Tibial nerve (tissue), 4 donors: ENCODE measurements around the gene RGMB. TPM values are rescaled to one million over a fixed set of nuclear protein-coding genes. Genes with fewer than 3 reads are reported as not detected.

Experiments used
- DNase-seq, 2 donors: peaks; one replicate each; pipeline ENCODE4 v3.0.0-alpha.2; 2019; ENCODE audit warnings: low spot score in 2 of 2
- H3K27ac ChIP-seq, 4 donors: fragments of 200-600 bp; sonication (generic) in 3 of 4; one replicate each; pipeline ENCODE4 v1.5.1; 2017 to 2019; ENCODE audit warnings: mild to moderate bottlenecking in 1 of 4
- H3K27me3 ChIP-seq, 2 donors: fragments of 200-600 bp; sonication (generic) in 1 of 2; one replicate each; pipeline versions ENCODE4 v1.5.1 to v1.6.0; 2017 to 2019
- H3K36me3 ChIP-seq, 3 donors: fragments of 200-600 bp; sonication (generic); one replicate each; pipeline ENCODE4 v1.5.1; 2018 to 2019
- H3K4me1 ChIP-seq, 4 donors: fragments of 200-600 bp; sonication (generic) in 3 of 4; one replicate each; pipeline ENCODE4 v1.5.1; 2017 to 2019
- H3K4me3 ChIP-seq, 4 donors: fragments of 200-600 bp; sonication (generic) in 3 of 4; one replicate each; pipeline ENCODE4 v1.5.1; 2017 to 2019; ENCODE audit warnings: mild to moderate bottlenecking in 1 of 4, moderate library complexity in 1 of 4
- H3K9me3 ChIP-seq, 4 donors: fragments of 200-600 bp; sonication (generic) in 3 of 4; one replicate each; pipeline ENCODE4 v1.5.1; 2017 to 2019
- CTCF ChIP-seq, 5 experiments: fragments of 200-600 bp in 3 of 5; fragments of 450-650 bp in 2 of 5; sonication (generic) in 3 of 5; IDR thresholded peaks; one replicate each; pipeline ENCODE4 v1.5.1; 2016 to 2019; ENCODE audit warnings: antibody characterized with exemption in 5 of 5, mild to moderate bottlenecking in 3 of 5, moderate library complexity in 2 of 5
- EP300 ChIP-seq, 2 donors: sonication (generic); formaldehyde crosslinking; IDR thresholded peaks; one replicate each; pipeline ENCODE4 v1.6.1; 2017; ENCODE audit warnings: antibody characterized with exemption in 2 of 2, mild to moderate bottlenecking in 1 of 2
- POLR2A ChIP-seq, 2 donors: fragments of 450-650 bp; IDR thresholded peaks; one replicate each; pipeline ENCODE4 v1.6.1; 2017; ENCODE audit warnings: antibody characterized with exemption in 2 of 2, mild to moderate bottlenecking in 2 of 2, moderate library complexity in 2 of 2
- WGBS, 2 donors: methylation state at CpG; one replicate each; pipeline ENCODE4 v1.1.5; 2018; 5-methylcytosine and 5-hydroxymethylcytosine counted together
- total RNA-seq, 4 donors: library from RNA; depleted of rRNA; stranded (reverse); fragments of >200 nt; gene quantifications; one replicate each; pipeline ENCODE4 v1.1.0, GENCODE V29; 2016

Gene RGMB
- total RNA-seq, 4 donors from 2014 or later, result 31.8 to 43.1 (median 36.6) TPM

- 0% methylated on average over 16 of the region's 16 CpGs for WGBS, 2 donors
- DNase-seq, result no peak
- no peaks in the 10 kb centered on the region for H3K36me3 ChIP-seq
- H3K27me3 ChIP-seq, result no peaks in the 10 kb centered on the region
- no peak for TF ChIP-seq POLR2A (IDR thresholded peaks at IDR 0.05)
- TF ChIP-seq EP300 (IDR thresholded peaks at IDR 0.05), result peak in 1 of 2 donors; percentile 95
- TF ChIP-seq CTCF (IDR thresholded peaks at IDR 0.05), result no peak
- no peaks in the 10 kb centered on the region for H3K9me3 ChIP-seq
- H3K27ac ChIP-seq, result peak overlapping the region; percentile 65 to 97 (median 93)
- H3K4me3 ChIP-seq, result peak overlapping the region; percentile 20 to 92 (median 86)
- H3K4me1 ChIP-seq, result peaks cover 0 to 60% (median 24%) of the 10 kb centered on the region in 4 donors
Measured at GRCh38 chr5:98773214-98773463, 324 bp upstream of the RGMB start.

GRCh38 chr5:98774192-98775033, 950 bp downstream of the RGMB start:
- Histone ChIP-seq H3K4me3 (peak overlapping the region; percentile 72 to 92 (median 86)), H3K27ac (peak overlapping the region; percentile 83 to 97 (median 93)), H3K9me3 (no peaks in the 10 kb centered on the region), H3K4me1 (peaks cover 0 to 59% (median 29%) of the 10 kb centered on the region in 4 donors), H3K36me3 (no peaks in the 10 kb centered on the region), H3K27me3 (no peaks in the 10 kb centered on the region)
- TF ChIP-seq POLR2A (IDR thresholded peaks at IDR 0.05) (no peak), CTCF (IDR thresholded peaks at IDR 0.05) (peak in 1 of 5 experiments; percentile 7), EP300 (IDR thresholded peaks at IDR 0.05) (peak in 1 of 2 donors; percentile 51)
- 1 to 2% methylated on average over 54 to 57 of the region's 64 CpGs for WGBS, 2 donors
- peak in 1 of 2 donors; percentile 45 for DNase-seq

- H3K9me3 ChIP-seq, result no peaks in the 10 kb centered on the region
- TF ChIP-seq EP300 (IDR thresholded peaks at IDR 0.05) (no peak), CTCF (IDR thresholded peaks at IDR 0.05) (no peak), POLR2A (IDR thresholded peaks at IDR 0.05) (no peak)
- H3K27me3 ChIP-seq, result no peaks in the 10 kb centered on the region
- peaks cover 0 to 69% (median 33%) of the 10 kb centered on the region in 4 donors for H3K4me1 ChIP-seq
- DNase-seq, result no peak
- H3K27ac ChIP-seq, result peak overlapping the region in 2 of 4 donors; percentile 92 to 97
- peaks cover 0 to 10% (median 0%) of the 10 kb centered on the region in 3 donors for H3K36me3 ChIP-seq
- peak overlapping the region in 3 of 4 donors; percentile 72 to 92 (median 81) for H3K4me3 ChIP-seq
- WGBS, 2 donors, result 68 to 71% methylated on average over 12 of the region's 12 CpGs
Measured at GRCh38 chr5:98775246-98776065, 2.0 kb downstream of the RGMB start.

- no peaks in the 10 kb centered on the region for H3K27me3 ChIP-seq
- H3K27ac ChIP-seq, result peak overlapping the region in 2 of 4 donors; percentile 92 to 97
- no peaks in the 10 kb centered on the region for H3K9me3 ChIP-seq
- 55 to 60% methylated on average over 7 of the region's 7 CpGs for WGBS, 2 donors
- peak overlapping the region in 2 of 4 donors; percentile 81 to 92 for H3K4me3 ChIP-seq
- peaks cover 0 to 76% (median 37%) of the 10 kb centered on the region in 4 donors for H3K4me1 ChIP-seq
- no peak for TF ChIP-seq POLR2A (IDR thresholded peaks at IDR 0.05)
- peaks cover 0 to 13% (median 0%) of the 10 kb centered on the region in 3 donors for H3K36me3 ChIP-seq
- no peak for DNase-seq
Measured at GRCh38 chr5:98776066-98776705, 2.7 kb downstream of the RGMB start.

- H3K36me3 ChIP-seq, result peaks cover 0 to 19% (median 0%) of the 10 kb centered on the region in 3 donors
- H3K4me3 ChIP-seq, result no peak overlapping the region
- WGBS, 2 donors, result 89 to 90% methylated on average over 4 of the region's 4 CpGs
- H3K4me1 ChIP-seq, result peaks cover 0 to 78% (median 35%) of the 10 kb centered on the region in 4 donors
- no peaks in the 10 kb centered on the region for H3K9me3 ChIP-seq
- H3K27ac ChIP-seq, result peak overlapping the region in 2 of 4 donors; percentile 15 to 62
- no peaks in the 10 kb centered on the region for H3K27me3 ChIP-seq
- TF ChIP-seq CTCF (IDR thresholded peaks at IDR 0.05), result no peak
- TF ChIP-seq POLR2A (IDR thresholded peaks at IDR 0.05), result no peak
- TF ChIP-seq EP300 (IDR thresholded peaks at IDR 0.05), result no peak
- no peak for DNase-seq
Measured at GRCh38 chr5:98777295-98777694, 3.8 kb downstream of the RGMB start.
